ENCODE measurements around the gene B3GAT1.

- TF ChIP-seq, protein P1, sequence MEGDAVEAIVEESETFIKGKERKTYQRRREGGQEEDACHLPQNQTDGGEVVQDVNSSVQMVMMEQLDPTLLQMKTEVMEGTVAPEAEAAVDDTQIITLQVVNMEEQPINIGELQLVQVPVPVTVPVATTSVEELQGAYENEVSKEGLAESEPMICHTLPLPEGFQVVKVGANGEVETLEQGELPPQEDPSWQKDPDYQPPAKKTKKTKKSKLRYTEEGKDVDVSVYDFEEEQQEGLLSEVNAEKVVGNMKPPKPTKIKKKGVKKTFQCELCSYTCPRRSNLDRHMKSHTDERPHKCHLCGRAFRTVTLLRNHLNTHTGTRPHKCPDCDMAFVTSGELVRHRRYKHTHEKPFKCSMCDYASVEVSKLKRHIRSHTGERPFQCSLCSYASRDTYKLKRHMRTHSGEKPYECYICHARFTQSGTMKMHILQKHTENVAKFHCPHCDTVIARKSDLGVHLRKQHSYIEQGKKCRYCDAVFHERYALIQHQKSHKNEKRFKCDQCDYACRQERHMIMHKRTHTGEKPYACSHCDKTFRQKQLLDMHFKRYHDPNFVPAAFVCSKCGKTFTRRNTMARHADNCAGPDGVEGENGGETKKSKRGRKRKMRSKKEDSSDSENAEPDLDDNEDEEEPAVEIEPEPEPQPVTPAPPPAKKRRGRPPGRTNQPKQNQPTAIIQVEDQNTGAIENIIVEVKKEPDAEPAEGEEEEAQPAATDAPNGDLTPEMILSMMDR (IDR thresholded peaks at IDR 0.05) = no peak
- no peak for TF ChIP-seq POLR2A (IDR thresholded peaks at IDR 0.05)
Measured at GRCh38 chr11:134382830-134383229, 29.2 kb downstream of the B3GAT1 start.
